ENCODE data around the gene CDC42. TPM values are rescaled to one million over a fixed set of nuclear protein-coding genes. Genes with fewer than 3 reads are reported as not detected.

Gene CDC42
- total RNA-seq, 1 experiment from 2014 or later, result 171 TPM

GRCh38 chr1:22041505-22041904 is 11.0 kb upstream of the CDC42 start:
- CTCF ChIA-PET, result no interaction called here
- no peaks in the 10 kb centered on the region for H3K27me3 Mint-ChIP-seq (ENCODE audit: low read depth)

More at GRCh38 chr1:22041505-22041904, 11.0 kb upstream of the CDC42 start:
- TF ChIP-seq ETV6 (CRISPR knock-in tag; IDR thresholded peaks at IDR 0.05) (no peak), NR2C2 (CRISPR knock-in tag; IDR thresholded peaks at IDR 0.05) (no peak), ZNF317 (CRISPR knock-in tag; IDR thresholded peaks at IDR 0.05; ENCODE audit: borderline replicate concordance, low read depth) (no peak), ZNF138 (CRISPR knock-in tag; conservative IDR thresholded peaks at IDR 0.05) (no peak), SMAD3 (CRISPR knock-in tag; IDR thresholded peaks at IDR 0.05; ENCODE audit: borderline replicate concordance) (no peak), NFATC4 (CRISPR knock-in tag; IDR thresholded peaks at IDR 0.05) (no peak), CREB1 (CRISPR knock-in tag; IDR thresholded peaks at IDR 0.05) (no peak), ESRRA (CRISPR knock-in tag; IDR thresholded peaks at IDR 0.05; ENCODE audit: borderline replicate concordance) (no peak), ERG (CRISPR knock-in tag; IDR thresholded peaks at IDR 0.05) (no peak), ELF4 (CRISPR knock-in tag; IDR thresholded peaks at IDR 0.05; ENCODE audit: low read depth) (no peak), GRHL2 (CRISPR knock-in tag; IDR thresholded peaks at IDR 0.05; ENCODE audit: insufficient replicate concordance, severe bottlenecking) (no peak), JAZF1 (CRISPR knock-in tag; IDR thresholded peaks at IDR 0.05) (no peak), AR (CRISPR knock-in tag; IDR thresholded peaks at IDR 0.05) (no peak), ZNF671 (CRISPR knock-in tag; IDR thresholded peaks at IDR 0.05) (no peak), ARID4B (CRISPR knock-in tag; IDR thresholded peaks at IDR 0.05; ENCODE audit: borderline replicate concordance) (no peak), MLX (CRISPR knock-in tag; IDR thresholded peaks at IDR 0.05) (no peak)
- POLR2A ChIA-PET, result no interaction called here
- DNase-seq (ENCODE audit: low spot score) (no peak), ATAC-seq (no peak)
- H3K27ac Mint-ChIP-seq, result no peak overlapping the region
- no peak overlapping the region for H3K4me3 Mint-ChIP-seq
- H3K36me3 Mint-ChIP-seq, result peaks cover 4% of the 10 kb centered on the region; the same call in 1 of the 2 replicates
- peaks cover 42% of the 10 kb centered on the region for H3K4me1 Mint-ChIP-seq
- H3K9me3 Mint-ChIP-seq, result peaks cover 6% of the 10 kb centered on the region
